ENCODE data around the gene DNMT3A. TPM values are rescaled to one million over a fixed set of nuclear protein-coding genes. Genes with fewer than 3 reads are reported as not detected.
A peak's percentile ranks its signal among the peaks of the same experiment; 100 is the strongest.

Gene DNMT3A
- total and polyA plus RNA-seq, 4 donors, result 33.7 to 52.3 (median 43.0) TPM

- Histone ChIP-seq H3K4me1 (ENCODE audit: control insufficient read depth, insufficient read depth, low read length) (peaks cover 46% of the 10 kb centered on the region), H3K36me3 (ENCODE audit: control insufficient read depth, insufficient read depth, low read length) (peaks cover 79% of the 10 kb centered on the region), H3K9me3 (ENCODE audit: control insufficient read depth, insufficient read depth, low read length) (no peaks in the 10 kb centered on the region), H3K4me3 (ENCODE audit: low read depth, low read length) (no peak overlapping the region), H3K27me3 (ENCODE audit: control insufficient read depth, insufficient read depth, low read length) (no peaks in the 10 kb centered on the region), H3K27ac (ENCODE audit: low read depth, low read length) (peak overlapping the region; percentile 79)
- 77% methylated on average over 11 of the region's 13 CpGs for WGBS (ENCODE audit: insufficient coverage)
- no peak for DNase-seq (ENCODE audit: low read depth in 4 of 6, low spot score in 6 of 6)
Observed at GRCh38 chr2:25293958-25294562, 47.7 kb downstream of the DNMT3A start.

- no peaks in the 10 kb centered on the region for H3K9me3 ChIP-seq (ENCODE audit: control insufficient read depth, insufficient read depth, low read length)
- H3K27me3 ChIP-seq (ENCODE audit: control insufficient read depth, insufficient read depth, low read length), result no peaks in the 10 kb centered on the region
- DNase-seq (ENCODE audit: low read depth in 4 of 6, low spot score in 6 of 6), result no peak
- 56% methylated on average over 7 of the region's 7 CpGs for WGBS (ENCODE audit: insufficient coverage)
- H3K4me3 ChIP-seq (ENCODE audit: low read depth, low read length), result no peak overlapping the region
- H3K4me1 ChIP-seq (ENCODE audit: control insufficient read depth, insufficient read depth, low read length), result peaks cover 46% of the 10 kb centered on the region
- no peak overlapping the region for H3K27ac ChIP-seq (ENCODE audit: low read depth, low read length)
- peaks cover 72% of the 10 kb centered on the region for H3K36me3 ChIP-seq (ENCODE audit: control insufficient read depth, insufficient read depth, low read length)
Observed at GRCh38 chr2:25293145-25293544, 48.6 kb downstream of the DNMT3A start.

DNA sequence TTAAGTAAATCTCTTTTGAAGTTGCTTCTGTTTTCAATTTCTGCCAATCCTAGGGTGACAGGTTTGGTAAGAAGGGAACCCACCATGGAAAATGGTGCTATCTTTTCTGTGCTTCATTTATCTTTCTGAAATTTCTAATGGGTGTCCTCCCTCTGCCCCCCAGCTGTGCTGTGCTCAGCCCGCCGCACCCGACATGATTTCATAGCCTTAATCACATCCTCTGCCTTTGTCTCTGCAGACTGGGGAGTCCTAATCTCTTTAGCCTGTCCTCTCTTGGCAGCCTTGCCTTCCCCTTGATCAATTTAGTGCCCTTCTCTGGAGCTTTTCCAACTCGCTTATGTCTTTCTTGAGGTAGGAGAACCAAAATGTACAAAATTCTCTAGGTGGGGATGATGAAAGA, 49.3 kb downstream of the DNMT3A start:
- Histone ChIP-seq H3K4me3 (ENCODE audit: low read depth, low read length) (no peak overlapping the region), H3K36me3 (ENCODE audit: control insufficient read depth, insufficient read depth, low read length) (peaks cover 67% of the 10 kb centered on the region), H3K9me3 (ENCODE audit: control insufficient read depth, insufficient read depth, low read length) (no peaks in the 10 kb centered on the region), H3K4me1 (ENCODE audit: control insufficient read depth, insufficient read depth, low read length) (peaks cover 46% of the 10 kb centered on the region), H3K27me3 (ENCODE audit: control insufficient read depth, insufficient read depth, low read length) (no peaks in the 10 kb centered on the region), H3K27ac (ENCODE audit: low read depth, low read length) (no peak overlapping the region)
- 71% methylated on average over 3 of the region's 4 CpGs for WGBS (ENCODE audit: insufficient coverage)
- DNase-seq (ENCODE audit: low read depth in 4 of 6, low spot score in 6 of 6), result no peak

DNA sequence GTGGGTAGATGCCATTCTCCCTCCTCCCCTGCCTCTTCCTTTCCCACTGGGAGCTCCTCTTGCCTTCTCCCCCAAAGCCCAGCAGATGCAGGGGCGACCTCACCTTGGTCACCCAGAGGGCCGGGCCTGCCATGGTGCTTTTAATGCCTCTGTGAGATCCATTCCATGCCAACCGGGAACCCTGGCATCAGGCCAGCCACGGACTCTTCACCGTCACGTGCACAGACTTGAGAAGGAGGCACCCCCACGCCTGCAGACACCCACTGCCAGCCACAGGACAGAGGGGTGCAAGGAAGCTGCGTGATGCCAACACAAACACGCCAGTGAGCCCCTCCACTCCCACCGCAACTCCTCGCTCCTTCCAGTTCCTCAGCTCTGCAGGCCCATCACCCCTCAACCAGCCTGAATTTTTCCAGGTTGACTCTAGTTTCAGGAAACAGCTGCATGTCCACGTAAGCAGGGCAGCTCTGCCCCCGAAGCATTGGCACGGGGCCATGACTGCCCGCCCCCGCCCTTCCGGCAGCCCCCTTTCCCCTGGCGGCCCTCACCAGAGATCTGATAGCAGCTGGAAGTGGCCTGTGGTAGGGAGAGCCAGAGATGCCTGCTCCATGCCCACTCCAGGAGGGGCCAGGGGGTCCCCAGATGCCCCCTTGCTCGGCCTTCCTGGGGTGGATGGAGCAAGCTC, 50.8 kb downstream of the DNMT3A start:
- Histone ChIP-seq H3K27me3 (ENCODE audit: control insufficient read depth, insufficient read depth, low read length) (no peaks in the 10 kb centered on the region), H3K4me1 (ENCODE audit: control insufficient read depth, insufficient read depth, low read length) (peaks cover 46% of the 10 kb centered on the region), H3K9me3 (ENCODE audit: control insufficient read depth, insufficient read depth, low read length) (no peaks in the 10 kb centered on the region), H3K27ac (ENCODE audit: low read depth, low read length) (no peak overlapping the region), H3K4me3 (ENCODE audit: low read depth, low read length) (no peak overlapping the region), H3K36me3 (ENCODE audit: control insufficient read depth, insufficient read depth, low read length) (peaks cover 66% of the 10 kb centered on the region)
- no peak for DNase-seq (ENCODE audit: low read depth in 4 of 6, low spot score in 6 of 6)
- 58% methylated on average over 17 of the region's 19 CpGs for WGBS (ENCODE audit: insufficient coverage)

GRCh38 chr2:25286723-25287483, 54.8 kb downstream of the DNMT3A start:
- H3K27ac ChIP-seq (ENCODE audit: low read depth, low read length), result no peak overlapping the region

GRCh38 chr2:25286025-25286400, 55.7 kb downstream of the DNMT3A start:
- 83% methylated on average over 10 of the region's 10 CpGs for WGBS (ENCODE audit: insufficient coverage)
- no peak for DNase-seq (ENCODE audit: low read depth in 4 of 6, low spot score in 6 of 6)
- H3K4me3 ChIP-seq (ENCODE audit: low read depth, low read length), result no peak overlapping the region
- no peaks in the 10 kb centered on the region for H3K27me3 ChIP-seq (ENCODE audit: control insufficient read depth, insufficient read depth, low read length)
- H3K9me3 ChIP-seq (ENCODE audit: control insufficient read depth, insufficient read depth, low read length), result no peaks in the 10 kb centered on the region
- H3K36me3 ChIP-seq (ENCODE audit: control insufficient read depth, insufficient read depth, low read length), result peaks cover 61% of the 10 kb centered on the region
- H3K4me1 ChIP-seq (ENCODE audit: control insufficient read depth, insufficient read depth, low read length), result peaks cover 35% of the 10 kb centered on the region
- H3K27ac ChIP-seq (ENCODE audit: low read depth, low read length), result peak overlapping the region; percentile 6

More at GRCh38 chr2:25286723-25287483, 54.8 kb downstream of the DNMT3A start:
- no peaks in the 10 kb centered on the region for H3K9me3 ChIP-seq (ENCODE audit: control insufficient read depth, insufficient read depth, low read length)
- DNase-seq (ENCODE audit: low read depth in 4 of 6, low spot score in 6 of 6), result no peak
- WGBS (ENCODE audit: insufficient coverage), result 73% methylated on average over 8 of the region's 11 CpGs
- H3K4me3 ChIP-seq (ENCODE audit: low read depth, low read length), result no peak overlapping the region
- no peaks in the 10 kb centered on the region for H3K27me3 ChIP-seq (ENCODE audit: control insufficient read depth, insufficient read depth, low read length)
- peaks cover 67% of the 10 kb centered on the region for H3K36me3 ChIP-seq (ENCODE audit: control insufficient read depth, insufficient read depth, low read length)
- H3K4me1 ChIP-seq (ENCODE audit: control insufficient read depth, insufficient read depth, low read length), result peaks cover 38% of the 10 kb centered on the region

DNA sequence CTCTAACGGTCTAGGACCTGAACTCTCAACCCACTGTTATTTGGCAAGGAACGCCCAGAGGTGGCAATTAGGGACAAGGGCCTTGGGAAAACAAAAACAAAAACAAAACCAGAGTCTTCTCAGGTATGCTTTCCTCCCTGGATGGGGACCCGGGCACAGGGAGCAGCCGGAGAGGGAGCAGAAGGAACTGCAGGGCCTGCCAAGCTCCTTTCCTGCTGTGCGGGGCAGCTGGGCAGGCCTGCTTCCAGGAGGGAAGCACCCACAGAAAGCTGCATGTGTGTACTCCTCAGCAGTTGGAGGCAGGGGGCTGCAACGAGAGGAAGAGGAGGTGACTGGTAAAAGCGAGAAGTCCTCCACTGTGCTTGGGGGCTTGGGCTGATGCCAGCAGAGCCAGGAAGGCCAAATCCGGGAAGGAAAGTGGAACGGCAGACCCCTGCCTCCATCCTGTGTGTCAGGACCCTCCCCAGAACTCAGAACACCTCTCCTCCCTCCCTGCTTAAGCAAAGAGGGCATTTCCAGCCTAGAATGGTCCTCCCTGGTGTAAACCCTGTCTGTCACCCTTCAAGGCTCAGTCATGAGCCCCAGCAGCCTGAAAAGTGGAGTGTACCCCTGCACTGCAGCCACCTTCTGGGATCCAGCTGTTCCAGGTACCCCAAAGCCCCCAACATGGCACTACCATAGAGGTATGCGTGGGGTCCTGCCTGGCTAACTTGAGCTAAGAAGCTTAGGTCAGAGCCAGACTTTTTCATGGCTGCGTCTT, 56.3 kb downstream of the DNMT3A start:
- Histone ChIP-seq H3K4me3 (ENCODE audit: low read depth, low read length) (no peak overlapping the region), H3K27me3 (ENCODE audit: control insufficient read depth, insufficient read depth, low read length) (no peaks in the 10 kb centered on the region), H3K27ac (ENCODE audit: low read depth, low read length) (peak overlapping the region; percentile 6), H3K36me3 (ENCODE audit: control insufficient read depth, insufficient read depth, low read length) (peaks cover 61% of the 10 kb centered on the region), H3K4me1 (ENCODE audit: control insufficient read depth, insufficient read depth, low read length) (peaks cover 34% of the 10 kb centered on the region), H3K9me3 (ENCODE audit: control insufficient read depth, insufficient read depth, low read length) (no peaks in the 10 kb centered on the region)
- no peak for DNase-seq (ENCODE audit: low read depth in 4 of 6, low spot score in 6 of 6)
- 60% methylated on average over 9 of the region's 11 CpGs for WGBS (ENCODE audit: insufficient coverage)

GRCh38 chr2:25284756-25285155, 57.0 kb downstream of the DNMT3A start:
- no peaks in the 10 kb centered on the region for H3K27me3 ChIP-seq (ENCODE audit: control insufficient read depth, insufficient read depth, low read length)
- H3K4me1 ChIP-seq (ENCODE audit: control insufficient read depth, insufficient read depth, low read length), result peaks cover 35% of the 10 kb centered on the region
- H3K9me3 ChIP-seq (ENCODE audit: control insufficient read depth, insufficient read depth, low read length), result no peaks in the 10 kb centered on the region
- WGBS (ENCODE audit: insufficient coverage), result 78% methylated on average over 4 of the region's 5 CpGs
- peak in 1 of 6 donors; percentile 93 for DNase-seq (ENCODE audit: low read depth in 4 of 6, low spot score in 6 of 6)
- H3K27ac ChIP-seq (ENCODE audit: low read depth, low read length), result no peak overlapping the region
- no peak overlapping the region for H3K4me3 ChIP-seq (ENCODE audit: low read depth, low read length)
- peaks cover 67% of the 10 kb centered on the region for H3K36me3 ChIP-seq (ENCODE audit: control insufficient read depth, insufficient read depth, low read length)

GRCh38 chr2:25283921-25284320, 57.8 kb downstream of the DNMT3A start:
- no peak for DNase-seq (ENCODE audit: low read depth in 4 of 6, low spot score in 6 of 6)
- Histone ChIP-seq H3K4me1 (ENCODE audit: control insufficient read depth, insufficient read depth, low read length) (peaks cover 43% of the 10 kb centered on the region), H3K27me3 (ENCODE audit: control insufficient read depth, insufficient read depth, low read length) (no peaks in the 10 kb centered on the region), H3K36me3 (ENCODE audit: control insufficient read depth, insufficient read depth, low read length) (peaks cover 69% of the 10 kb centered on the region), H3K4me3 (ENCODE audit: low read depth, low read length) (no peak overlapping the region), H3K27ac (ENCODE audit: low read depth, low read length) (no peak overlapping the region), H3K9me3 (ENCODE audit: control insufficient read depth, insufficient read depth, low read length) (no peaks in the 10 kb centered on the region)
- 84% methylated on average over 5 of the region's 5 CpGs for WGBS (ENCODE audit: insufficient coverage)
